IPS-18a (cell line): ENCODE data around the gene ITPR2.

ENCODE experiments used
- H3K27ac ChIP-seq: one replicate; pipeline ENCODE4 v1.5.1; 2013; ENCODE audit warnings: low read length
- H3K27me3 ChIP-seq: one replicate; pipeline ENCODE4 v1.6.1; 2013; ENCODE audit warnings: mild to moderate bottlenecking, low read length; ENCODE audit not compliant: control insufficient read depth, insufficient read depth
- H3K36me3 ChIP-seq: one replicate; pipeline ENCODE4 v1.6.1; 2013; ENCODE audit warnings: low read depth, low read length; ENCODE audit not compliant: control insufficient read depth
- H3K4me1 ChIP-seq: one replicate; pipeline ENCODE4 v1.6.1; 2013; ENCODE audit warnings: low read depth, low read length; ENCODE audit not compliant: control insufficient read depth
- H3K4me3 ChIP-seq: one replicate; pipeline ENCODE4 v1.5.1; 2013; ENCODE audit warnings: low read length
- H3K9ac ChIP-seq: one replicate; pipeline ENCODE4 v1.6.1; 2013; ENCODE audit warnings: mild to moderate bottlenecking, low read length, moderate library complexity
- H3K9me3 ChIP-seq: one replicate; pipeline ENCODE4 v1.6.1; 2013; ENCODE audit warnings: low read depth, low read length; ENCODE audit not compliant: control insufficient read depth

ITPR2 gene

DNA sequence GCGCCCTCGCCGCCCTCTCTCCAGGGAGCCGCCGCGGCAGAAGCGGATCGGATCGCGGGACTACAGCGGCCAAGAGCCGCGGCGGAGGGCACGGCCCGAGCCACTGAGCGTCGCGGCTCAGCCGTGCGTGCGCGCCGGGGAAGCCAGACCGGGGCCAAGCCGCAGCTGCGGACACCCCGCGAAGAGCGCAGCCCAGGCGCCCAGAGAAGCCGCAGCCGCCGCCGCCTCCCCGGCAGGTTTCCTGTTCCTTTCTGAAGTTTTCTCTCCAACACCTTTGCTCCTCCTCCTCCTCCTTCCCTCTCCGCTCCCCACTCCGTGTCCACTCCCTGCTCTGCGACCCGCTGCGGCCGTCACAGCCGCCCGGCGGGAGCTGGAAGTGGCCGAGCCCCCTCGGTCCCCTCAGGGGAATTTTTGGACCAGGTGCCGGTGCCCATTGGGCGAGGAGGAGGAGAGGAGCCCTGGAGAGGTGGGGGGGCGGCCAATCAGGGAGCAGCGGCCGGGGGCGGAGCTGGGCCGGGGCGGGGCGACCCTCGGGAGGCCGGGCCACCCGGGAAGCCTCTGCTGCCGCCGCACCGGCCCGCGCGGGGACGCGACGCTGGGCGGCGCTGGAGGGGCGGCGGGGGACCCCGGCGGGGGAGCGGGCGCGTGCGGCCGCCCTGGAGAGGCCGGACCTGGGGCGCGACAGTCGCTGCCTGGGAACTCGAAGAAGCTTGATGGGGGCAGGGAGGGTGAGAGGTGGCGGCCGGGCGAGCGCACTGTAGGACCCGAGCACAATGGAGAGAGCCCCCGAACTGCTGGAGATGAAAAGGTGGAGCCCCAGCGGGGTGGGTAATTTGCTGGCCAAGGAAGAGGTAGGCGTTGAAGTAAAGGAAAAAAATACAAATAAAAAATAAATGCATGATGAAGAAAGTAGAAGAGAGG, at the start of gene ITPR2:
Gene ITPR2, minus strand, starts transcription at position 373 of the 921 bp plus-strand sequence. CDS start 413 bp downstream, outside the sequence.
- Histone ChIP-seq H3K9ac (peak within 1 kb of the TSS; percentile 69), H3K4me1 (peaks cover 13% of the 10 kb centered on the region), H3K9me3 (no peaks in the 10 kb centered on the region), H3K4me3 (peak within 1 kb of the TSS; percentile 95), H3K27ac (no peak within 1 kb of the TSS), H3K36me3 (no peaks in the 10 kb centered on the region), H3K27me3 (peaks cover 18% of the 10 kb centered on the region)

DNA sequence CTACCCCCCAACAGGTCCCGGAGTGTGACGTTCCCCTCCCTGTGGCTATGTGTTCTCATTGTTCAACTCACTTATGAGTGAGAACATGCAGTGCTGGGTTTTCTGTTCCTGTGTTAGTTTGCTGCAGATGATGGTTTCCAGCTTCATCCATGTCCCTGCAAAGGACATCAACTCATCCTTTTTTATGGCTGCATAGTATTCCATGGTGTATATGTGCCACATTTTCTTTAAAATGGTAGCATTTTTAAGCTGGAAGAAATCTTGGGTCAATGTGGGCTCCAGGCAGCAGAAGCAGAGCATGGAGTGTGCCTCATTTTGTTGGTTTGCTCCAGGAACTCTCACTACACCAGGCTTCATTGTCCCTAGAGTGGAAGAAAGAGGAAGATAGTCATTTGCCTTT, 47.6 kb upstream of the ITPR2 start:
- Histone ChIP-seq H3K9me3 (no peaks in the 10 kb centered on the region), H3K27me3 (no peaks in the 10 kb centered on the region), H3K27ac (no peak overlapping the region), H3K4me3 (no peak overlapping the region), H3K36me3 (no peaks in the 10 kb centered on the region), H3K4me1 (no peaks in the 10 kb centered on the region), H3K9ac (no peak overlapping the region)

- Histone ChIP-seq H3K27me3 (no peaks in the 10 kb centered on the region), H3K4me1 (no peaks in the 10 kb centered on the region), H3K27ac (no peak overlapping the region), H3K9ac (no peak overlapping the region), H3K36me3 (no peaks in the 10 kb centered on the region), H3K4me3 (no peak overlapping the region), H3K9me3 (no peaks in the 10 kb centered on the region)
Observed at GRCh38 chr12:26878661-26879119, 45.7 kb upstream of the ITPR2 start.

DNA sequence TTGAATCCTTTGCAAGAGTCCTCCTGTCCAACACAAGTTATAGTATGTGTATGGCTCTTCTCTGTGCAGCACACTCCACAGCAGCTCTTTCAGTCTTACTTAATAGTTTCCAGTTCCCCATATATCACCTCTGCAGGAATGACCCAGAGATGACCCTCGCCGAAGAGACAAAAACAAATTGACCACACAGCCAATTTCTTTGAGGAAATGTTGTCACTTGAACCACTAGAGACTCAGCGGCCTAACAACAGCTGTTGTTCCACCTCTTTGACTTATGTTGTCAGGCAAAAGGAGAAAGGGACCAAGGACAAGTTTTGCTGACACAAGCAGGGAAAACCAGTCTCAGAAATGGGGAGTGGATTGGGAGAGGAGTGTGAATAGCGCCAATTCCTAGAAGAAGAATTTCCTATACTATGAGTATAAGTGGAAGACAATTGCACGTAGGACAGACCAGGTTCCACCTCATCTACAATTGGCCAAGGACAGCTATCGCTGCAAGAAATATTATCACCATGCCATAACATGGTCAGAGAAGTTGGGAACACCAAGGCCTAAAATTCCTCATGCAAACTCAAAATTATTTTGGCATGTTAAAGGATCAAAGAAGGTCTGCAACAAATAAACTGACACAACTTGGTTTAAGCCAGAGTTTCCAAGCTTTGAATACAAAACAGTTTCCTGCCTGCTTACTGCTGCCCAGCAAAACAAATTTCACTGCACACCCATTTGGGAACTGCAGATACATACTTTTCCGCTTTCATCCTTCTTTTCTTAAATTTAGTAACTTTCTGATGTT, 41.7 kb upstream of the ITPR2 start:
- Histone ChIP-seq H3K36me3 (no peaks in the 10 kb centered on the region), H3K27ac (no peak overlapping the region), H3K27me3 (no peaks in the 10 kb centered on the region), H3K4me3 (no peak overlapping the region), H3K9ac (no peak overlapping the region), H3K4me1 (no peaks in the 10 kb centered on the region), H3K9me3 (no peaks in the 10 kb centered on the region)

- H3K4me3 ChIP-seq = no peak overlapping the region
- no peak overlapping the region for H3K27ac ChIP-seq
- no peak overlapping the region for H3K9ac ChIP-seq
- H3K27me3 ChIP-seq = no peaks in the 10 kb centered on the region
- H3K9me3 ChIP-seq = no peaks in the 10 kb centered on the region
- no peaks in the 10 kb centered on the region for H3K36me3 ChIP-seq
- no peaks in the 10 kb centered on the region for H3K4me1 ChIP-seq
Observed at GRCh38 chr12:26872625-26873024, 39.6 kb upstream of the ITPR2 start.

DNA sequence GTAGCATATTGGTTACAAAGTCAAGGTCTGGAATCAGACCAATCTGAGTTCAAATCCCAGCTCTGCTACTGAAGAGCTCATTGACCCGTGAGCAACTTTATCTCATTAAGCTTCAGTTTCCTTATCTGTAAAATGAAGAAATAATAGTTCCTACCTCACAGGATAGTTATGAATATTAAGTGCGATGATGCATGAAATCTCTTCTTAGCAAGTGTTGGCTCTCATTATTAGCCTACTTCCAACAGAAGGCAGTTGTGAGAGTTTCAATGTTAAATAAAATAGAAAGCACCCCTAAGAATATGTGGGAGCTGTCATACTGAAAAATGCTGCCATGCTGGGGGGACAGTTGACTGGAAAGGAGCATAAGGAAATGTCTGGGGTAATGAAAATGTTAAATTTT, 39.0 kb upstream of the ITPR2 start:
- no peak overlapping the region for H3K9ac ChIP-seq
- no peaks in the 10 kb centered on the region for H3K27me3 ChIP-seq
- no peak overlapping the region for H3K4me3 ChIP-seq
- no peak overlapping the region for H3K27ac ChIP-seq
- H3K36me3 ChIP-seq = no peaks in the 10 kb centered on the region
- no peaks in the 10 kb centered on the region for H3K4me1 ChIP-seq
- no peaks in the 10 kb centered on the region for H3K9me3 ChIP-seq

DNA sequence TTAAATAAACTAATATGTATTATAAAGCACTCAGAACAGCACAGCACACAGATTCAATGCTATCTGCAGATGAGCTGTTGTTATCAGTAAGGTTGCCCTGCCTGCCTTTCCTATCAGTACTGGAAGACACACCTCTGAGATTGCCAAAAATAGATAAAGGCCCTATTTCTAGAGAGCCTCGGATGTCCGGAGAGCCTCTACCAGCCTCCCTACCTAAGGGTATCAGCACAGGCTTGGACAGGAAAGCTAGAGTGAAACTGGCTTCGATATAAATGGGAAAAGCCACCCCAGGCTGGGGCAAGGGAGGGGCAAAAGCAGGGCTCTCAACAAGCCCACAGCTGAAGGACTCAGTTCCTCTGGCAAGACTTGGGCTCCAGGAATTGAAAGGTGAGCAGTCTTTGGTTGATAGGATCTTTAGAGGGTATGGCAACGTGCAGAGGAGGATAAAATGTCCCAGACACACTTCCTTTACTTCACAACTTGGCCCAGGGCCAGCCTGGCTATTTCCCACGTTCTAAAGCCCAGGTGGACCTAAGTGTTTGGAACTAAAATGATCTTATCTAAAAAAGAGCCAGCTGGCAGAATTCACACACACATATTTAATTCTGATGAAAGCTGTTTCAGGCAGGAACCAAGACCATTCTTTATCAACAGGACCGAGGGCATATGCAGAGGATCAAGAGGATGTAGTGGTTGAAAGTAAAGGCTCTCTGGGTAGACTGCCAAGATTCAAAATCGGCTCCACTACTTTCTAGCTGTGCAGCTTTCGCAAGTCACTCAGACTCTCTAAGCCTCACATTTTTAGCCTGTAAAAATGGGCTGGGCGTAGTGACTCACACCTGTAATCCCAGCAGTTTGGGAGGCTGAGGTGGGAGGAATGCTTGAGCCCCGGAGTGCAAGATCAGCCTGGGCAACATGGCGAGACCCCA, 37.8 kb upstream of the ITPR2 start:
- Histone ChIP-seq H3K9ac (no peak overlapping the region), H3K36me3 (no peaks in the 10 kb centered on the region), H3K27ac (no peak overlapping the region), H3K4me1 (no peaks in the 10 kb centered on the region), H3K27me3 (no peaks in the 10 kb centered on the region), H3K9me3 (no peaks in the 10 kb centered on the region), H3K4me3 (no peak overlapping the region)

- H3K36me3 ChIP-seq = no peaks in the 10 kb centered on the region
- no peak overlapping the region for H3K4me3 ChIP-seq
- H3K27me3 ChIP-seq = no peaks in the 10 kb centered on the region
- no peak overlapping the region for H3K9ac ChIP-seq
- H3K9me3 ChIP-seq = no peaks in the 10 kb centered on the region
- no peak overlapping the region for H3K27ac ChIP-seq
- H3K4me1 ChIP-seq = no peaks in the 10 kb centered on the region
Observed at GRCh38 chr12:26869908-26870459, 37.0 kb upstream of the ITPR2 start.

- H3K27ac ChIP-seq = no peak overlapping the region
- no peaks in the 10 kb centered on the region for H3K9me3 ChIP-seq
- no peaks in the 10 kb centered on the region for H3K27me3 ChIP-seq
- H3K4me1 ChIP-seq = no peaks in the 10 kb centered on the region
- H3K4me3 ChIP-seq = no peak overlapping the region
- no peaks in the 10 kb centered on the region for H3K36me3 ChIP-seq
- no peak overlapping the region for H3K9ac ChIP-seq
Observed at GRCh38 chr12:26869104-26869494, 36.1 kb upstream of the ITPR2 start.

- no peaks in the 10 kb centered on the region for H3K27me3 ChIP-seq
- no peak overlapping the region for H3K4me3 ChIP-seq
- H3K9ac ChIP-seq = no peak overlapping the region
- H3K4me1 ChIP-seq = no peaks in the 10 kb centered on the region
- H3K9me3 ChIP-seq = no peaks in the 10 kb centered on the region
- H3K36me3 ChIP-seq = no peaks in the 10 kb centered on the region
- H3K27ac ChIP-seq = no peak overlapping the region
Observed at GRCh38 chr12:26868447-26869103, 35.6 kb upstream of the ITPR2 start.
